Inferior parietal cortex (tissue), 1 donor: ENCODE results near the gene PTPRG.

Experiments
- DNase-seq: peaks from one replicate; pipeline ENCODE4 v3.0.0-alpha.2; 2016; ENCODE audit errors: extremely low spot score

The PTPRG gene

GRCh38 chr3:62149539-62149938, 588.2 kb downstream of the PTPRG start:
- no peak for DNase-seq

- DNase-seq = no peak
Measured at GRCh38 chr3:62149962-62150361, 588.6 kb downstream of the PTPRG start.

- DNase-seq = no peak
Measured at GRCh38 chr3:62151591-62151990, 590.2 kb downstream of the PTPRG start.

GRCh38 chr3:62153231-62153630, 591.9 kb downstream of the PTPRG start:
- no peak for DNase-seq

- no peak for DNase-seq
Measured at GRCh38 chr3:62154457-62155148, 593.2 kb downstream of the PTPRG start.

GRCh38 chr3:62159056-62159708, 597.8 kb downstream of the PTPRG start:
- no peak for DNase-seq

GRCh38 chr3:62159709-62160092, 598.3 kb downstream of the PTPRG start:
- DNase-seq = no peak

GRCh38 chr3:62161371-62161770, 600.0 kb downstream of the PTPRG start:
- no peak for DNase-seq

- DNase-seq = no peak
Measured at GRCh38 chr3:62164196-62164595, 602.8 kb downstream of the PTPRG start.

GRCh38 chr3:62164746-62165145, 603.4 kb downstream of the PTPRG start:
- DNase-seq = no peak

GRCh38 chr3:62167566-62168262, 606.3 kb downstream of the PTPRG start:
- DNase-seq = no peak

- no peak for DNase-seq
Measured at GRCh38 chr3:62168356-62168755, 607.0 kb downstream of the PTPRG start.

GRCh38 chr3:62169906-62170660, 608.7 kb downstream of the PTPRG start:
- no peak for DNase-seq

GRCh38 chr3:62171789-62172188, 610.4 kb downstream of the PTPRG start:
- DNase-seq = no peak

- DNase-seq = no peak
Measured at GRCh38 chr3:62172199-62172598, 610.8 kb downstream of the PTPRG start.

GRCh38 chr3:62173939-62174515, 612.7 kb downstream of the PTPRG start:
- no peak for DNase-seq

- DNase-seq = no peak
Measured at GRCh38 chr3:62175161-62175560, 613.8 kb downstream of the PTPRG start.

- no peak for DNase-seq
Measured at GRCh38 chr3:62178032-62178431, 616.7 kb downstream of the PTPRG start.

- no peak for DNase-seq
Measured at GRCh38 chr3:62178739-62179600, 617.6 kb downstream of the PTPRG start.

GRCh38 chr3:62180514-62180913, 619.1 kb downstream of the PTPRG start:
- no peak for DNase-seq

- no peak for DNase-seq
Measured at GRCh38 chr3:62183087-62183486, 621.7 kb downstream of the PTPRG start.
